Measurements from ENCODE around the gene PTBP3. TPM values are rescaled to one million over a fixed set of nuclear protein-coding genes. Genes with fewer than 3 reads are reported as not detected.
"Not testable (repeated sequence)": the region's sequence is repeated elsewhere in the genome, so short reads cannot be mapped to it uniquely, and the experiment has no call there.

The PTBP3 gene
- total RNA-seq, 1 donor from 2014 or later, result 136 TPM

- DNase-seq (ENCODE audit: low spot score), result no peak
Measured at GRCh38 chr9:112271466-112272098, 61.8 kb downstream of the PTBP3 start.

DNA sequence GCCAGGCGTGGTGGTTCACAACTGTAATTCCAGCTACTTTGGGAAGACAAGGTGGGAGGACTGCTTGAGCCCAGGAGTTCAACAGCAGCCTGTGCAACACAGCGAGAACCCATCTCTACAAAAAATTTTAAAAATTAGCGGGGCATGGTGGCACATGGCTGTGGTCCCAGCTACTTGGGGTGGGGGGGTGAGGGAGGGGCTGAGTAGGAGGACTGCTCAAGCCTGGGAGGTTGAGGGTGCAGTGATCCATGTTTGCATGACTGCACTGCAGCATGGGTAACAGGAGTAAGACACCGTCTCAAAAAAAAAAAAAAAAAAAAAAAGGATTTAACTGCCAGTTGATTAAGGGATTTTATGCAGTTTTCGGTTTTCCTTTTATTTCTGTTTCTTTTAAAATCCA, 65.0 kb downstream of the PTBP3 start:
- DNase-seq (ENCODE audit: low spot score), result no peak

DNA sequence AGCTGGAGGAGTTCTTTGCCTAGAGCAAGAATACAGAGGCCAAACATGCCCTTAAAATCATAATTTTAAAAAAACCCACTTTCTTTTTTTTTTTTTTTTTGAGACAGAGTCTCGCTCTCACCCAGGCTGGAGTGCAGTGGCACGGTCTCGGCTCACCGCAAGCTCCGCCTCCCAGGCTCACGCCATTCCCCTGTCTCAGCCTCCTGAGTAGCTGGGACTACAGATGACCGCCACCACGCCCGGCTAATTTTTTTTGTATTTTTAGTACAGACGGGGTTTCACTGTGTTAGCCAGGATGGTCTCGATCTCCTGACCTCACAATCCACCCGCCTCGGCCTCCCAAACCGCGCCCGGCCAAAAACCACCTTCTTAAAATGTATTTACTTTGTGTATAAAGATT, 66.3 kb downstream of the PTBP3 start:
- not testable (repeated sequence) for DNase-seq (ENCODE audit: low spot score)

DNA sequence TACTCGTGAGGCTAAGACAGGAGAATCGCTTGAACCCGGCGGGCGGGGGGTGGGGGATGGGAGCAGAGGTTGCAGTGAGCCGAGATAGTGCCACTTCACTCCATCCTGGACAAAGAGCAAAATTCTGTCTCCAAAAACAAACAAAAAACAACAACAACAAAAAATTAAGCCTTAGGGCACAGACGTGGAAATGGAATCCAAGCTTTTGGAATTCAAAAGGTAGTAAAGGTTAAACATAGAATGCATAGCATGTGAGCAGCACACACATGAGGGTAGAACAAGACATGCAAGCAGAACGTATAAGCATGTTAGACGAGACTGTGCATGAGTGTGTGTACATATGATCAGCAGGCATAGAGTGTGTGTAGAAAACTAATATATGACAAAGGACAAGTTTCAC, 68.0 kb downstream of the PTBP3 start:
- no peak for DNase-seq (ENCODE audit: low spot score)

DNA sequence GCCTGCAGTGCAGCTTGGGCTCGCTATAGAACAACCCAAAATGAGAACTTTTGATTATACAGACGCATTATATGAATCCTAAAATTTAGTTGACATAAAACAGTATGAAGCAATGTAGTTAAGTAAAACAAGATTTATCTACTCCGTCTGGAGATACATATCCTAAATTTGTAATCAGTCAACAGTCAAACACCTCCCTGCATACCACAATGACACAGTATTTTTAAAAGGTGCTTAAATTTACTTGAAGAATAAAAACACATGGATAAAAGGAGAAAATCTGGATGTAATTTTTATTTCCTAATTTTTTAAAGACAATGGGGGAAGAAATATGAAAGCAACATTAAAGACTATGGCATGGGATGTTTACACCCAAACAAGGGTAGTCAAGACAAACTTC, 70.8 kb downstream of the PTBP3 start:
- no peak for DNase-seq (ENCODE audit: low spot score)

DNA sequence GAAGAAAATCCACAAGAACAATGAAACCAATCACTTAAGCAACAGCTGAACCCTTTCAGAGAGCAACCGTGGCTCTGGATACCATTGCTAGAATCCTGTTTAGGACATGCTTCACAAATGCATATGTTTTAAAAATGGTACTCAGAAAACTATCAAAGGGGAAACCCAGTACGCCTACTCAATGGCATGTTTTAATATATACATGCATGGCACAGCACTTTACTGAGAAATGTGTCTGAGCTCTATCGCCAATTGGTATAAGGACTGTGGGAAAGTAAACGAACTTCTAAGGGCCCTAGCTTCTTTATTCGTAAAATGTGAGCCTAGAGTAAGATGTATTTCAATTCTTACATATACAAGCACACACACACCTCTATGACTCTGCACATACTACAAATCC, 72.3 kb downstream of the PTBP3 start:
- no peak for DNase-seq (ENCODE audit: low spot score)

- DNase-seq (ENCODE audit: low spot score), result no peak
Measured at GRCh38 chr9:112258106-112258505, 75.3 kb downstream of the PTBP3 start.

DNA sequence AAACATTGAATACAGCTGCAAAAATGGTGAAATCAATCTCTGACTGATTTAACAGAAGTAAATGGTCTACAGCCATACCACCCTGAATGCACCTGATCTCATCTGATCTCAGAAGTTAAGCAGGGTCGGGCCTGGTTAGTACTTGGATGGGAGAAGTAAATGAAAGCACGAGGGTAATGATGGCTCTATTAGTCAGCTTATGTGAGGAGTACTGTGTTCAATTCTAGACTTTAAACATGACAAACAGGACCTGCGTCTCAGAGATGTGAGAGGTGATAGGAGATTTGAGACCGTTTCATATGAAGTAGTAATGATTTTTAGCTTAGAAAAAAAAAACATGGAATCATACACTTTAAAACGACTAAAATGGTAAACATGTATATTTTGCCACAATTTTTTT, 81.2 kb downstream of the PTBP3 start:
- DNase-seq (ENCODE audit: low spot score), result no peak

DNA sequence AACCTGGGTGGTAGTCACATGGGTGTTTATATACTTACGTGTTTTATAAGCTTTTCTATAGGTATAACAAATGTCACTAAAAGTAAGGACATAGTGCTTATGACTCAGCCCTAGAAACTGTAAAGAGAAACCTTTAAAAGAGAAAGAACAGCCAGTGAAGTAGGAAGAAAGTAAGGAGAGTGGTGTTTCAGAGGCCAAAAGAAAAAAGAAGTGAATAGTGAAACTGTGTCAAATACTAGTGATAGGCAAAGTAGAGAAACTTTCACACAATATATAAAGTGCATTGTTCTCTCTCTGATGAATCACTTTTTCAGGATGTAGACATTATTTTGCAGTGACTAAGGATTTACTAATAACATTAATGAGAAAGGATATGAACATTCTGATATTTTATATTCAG, 84.1 kb downstream of the PTBP3 start:
- no peak for DNase-seq (ENCODE audit: low spot score)

DNA sequence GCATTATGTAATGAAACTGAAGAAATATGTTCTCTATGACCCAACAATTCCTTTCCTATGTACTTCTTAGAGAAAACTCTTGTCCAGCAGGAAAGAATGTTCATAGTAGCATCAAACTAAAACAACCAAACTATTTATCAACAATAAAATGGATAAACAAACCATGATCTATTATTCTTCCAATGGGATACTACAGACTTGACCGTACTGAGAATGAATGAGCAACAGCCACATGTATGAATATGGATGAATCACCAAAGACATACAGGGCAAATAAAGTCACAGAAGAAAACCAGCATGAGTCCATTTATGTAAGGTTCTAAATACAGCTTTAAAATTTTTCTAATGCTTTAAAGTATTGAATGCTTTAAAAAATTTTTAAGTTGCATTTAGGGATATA, 84.7 kb downstream of the PTBP3 start:
- DNase-seq (ENCODE audit: low spot score), result no peak

DNA sequence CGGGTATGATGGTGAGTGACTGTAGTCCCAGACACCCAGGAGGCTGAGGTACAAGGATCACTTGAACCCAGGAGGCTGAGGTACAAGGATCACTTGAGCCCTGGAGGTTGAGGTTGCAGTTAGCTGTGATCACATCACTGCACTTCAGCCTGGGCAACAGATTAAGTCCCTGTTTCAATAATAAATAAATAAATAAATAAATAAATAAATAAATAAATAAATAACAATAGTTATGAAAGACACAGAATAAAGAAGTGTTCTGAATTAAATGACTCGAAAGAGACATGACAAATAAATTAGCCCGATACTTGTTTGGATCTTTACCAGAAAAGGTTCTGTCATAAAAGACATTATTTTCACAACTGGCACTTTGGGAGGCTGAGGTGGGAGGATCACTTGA, 86.3 kb downstream of the PTBP3 start:
- no peak for DNase-seq (ENCODE audit: low spot score)

- DNase-seq (ENCODE audit: low spot score), result no peak
Measured at GRCh38 chr9:112245126-112245525, 88.3 kb downstream of the PTBP3 start.

GRCh38 chr9:112242147-112242804, 91.1 kb downstream of the PTBP3 start:
- DNase-seq (ENCODE audit: low spot score), result no peak

GRCh38 chr9:112241491-112241890, 91.9 kb downstream of the PTBP3 start:
- no peak for DNase-seq (ENCODE audit: low spot score)

DNA sequence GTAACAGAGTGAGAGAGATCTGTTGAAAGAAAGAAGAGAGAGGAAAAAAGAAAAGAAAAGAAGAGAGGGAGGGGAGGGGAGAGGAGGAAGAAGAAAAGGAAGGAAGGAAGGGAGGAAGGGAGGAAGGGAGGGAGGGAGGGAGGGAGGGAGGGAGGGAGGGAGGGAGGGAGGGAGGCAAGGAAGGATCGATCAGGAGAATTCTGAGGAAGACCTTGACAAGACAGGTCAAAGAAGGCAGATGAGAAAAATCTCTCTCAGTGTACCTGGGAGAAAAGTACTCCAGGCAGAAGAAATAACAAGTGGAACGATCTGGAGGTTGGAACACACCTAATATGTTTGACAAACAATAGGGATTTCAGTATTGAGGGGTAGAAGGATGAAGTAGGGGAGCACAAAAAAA, 93.7 kb downstream of the PTBP3 start:
- no peak for DNase-seq (ENCODE audit: low spot score)

GRCh38 chr9:112239284-112239683, 94.1 kb downstream of the PTBP3 start:
- DNase-seq (ENCODE audit: low spot score), result no peak

GRCh38 chr9:112234779-112235178, 98.6 kb downstream of the PTBP3 start:
- DNase-seq (ENCODE audit: low spot score), result no peak

DNA sequence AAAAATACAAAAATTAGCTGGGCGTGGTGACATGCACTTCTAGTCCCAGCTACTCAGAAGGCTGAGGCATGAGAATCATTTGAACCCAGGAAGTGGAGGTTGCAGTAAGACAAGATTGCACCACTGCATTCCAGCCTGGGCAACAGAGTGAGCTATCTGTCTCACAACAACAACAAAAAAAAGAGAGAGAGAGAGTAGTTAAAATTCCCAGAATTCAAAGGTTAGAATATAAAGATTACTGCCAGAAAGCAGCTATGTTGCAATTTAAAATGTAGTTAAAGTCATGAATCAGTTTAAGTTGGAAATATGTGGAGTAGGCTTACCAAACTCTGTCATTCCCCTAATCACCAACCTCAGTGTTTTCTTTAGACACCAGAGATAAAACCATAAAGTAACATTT, 99.7 kb downstream of the PTBP3 start:
- DNase-seq (ENCODE audit: low spot score), result no peak

GRCh38 chr9:112232233-112232632, 101.2 kb downstream of the PTBP3 start:
- DNase-seq (ENCODE audit: low spot score), result no peak

DNA sequence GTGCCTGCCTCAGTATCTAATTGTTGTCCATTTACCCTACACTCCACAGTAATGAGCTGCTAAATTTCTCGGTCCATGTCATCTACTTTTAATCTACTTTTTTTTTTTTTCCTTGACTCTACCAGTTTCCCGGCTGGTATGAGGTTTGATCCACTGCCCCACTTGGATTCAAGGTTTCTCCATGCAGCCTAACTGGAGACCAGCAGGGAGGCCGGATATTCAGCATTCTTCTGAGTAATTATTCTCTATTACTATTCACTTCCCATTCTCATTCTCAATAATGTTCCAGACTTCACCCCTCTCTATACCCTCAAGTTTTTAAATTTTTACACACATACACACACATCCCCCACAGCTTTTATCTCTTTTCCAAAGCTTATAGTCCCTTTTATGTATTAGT, 107.3 kb downstream of the PTBP3 start:
- DNase-seq (ENCODE audit: low spot score), result no peak

DNA sequence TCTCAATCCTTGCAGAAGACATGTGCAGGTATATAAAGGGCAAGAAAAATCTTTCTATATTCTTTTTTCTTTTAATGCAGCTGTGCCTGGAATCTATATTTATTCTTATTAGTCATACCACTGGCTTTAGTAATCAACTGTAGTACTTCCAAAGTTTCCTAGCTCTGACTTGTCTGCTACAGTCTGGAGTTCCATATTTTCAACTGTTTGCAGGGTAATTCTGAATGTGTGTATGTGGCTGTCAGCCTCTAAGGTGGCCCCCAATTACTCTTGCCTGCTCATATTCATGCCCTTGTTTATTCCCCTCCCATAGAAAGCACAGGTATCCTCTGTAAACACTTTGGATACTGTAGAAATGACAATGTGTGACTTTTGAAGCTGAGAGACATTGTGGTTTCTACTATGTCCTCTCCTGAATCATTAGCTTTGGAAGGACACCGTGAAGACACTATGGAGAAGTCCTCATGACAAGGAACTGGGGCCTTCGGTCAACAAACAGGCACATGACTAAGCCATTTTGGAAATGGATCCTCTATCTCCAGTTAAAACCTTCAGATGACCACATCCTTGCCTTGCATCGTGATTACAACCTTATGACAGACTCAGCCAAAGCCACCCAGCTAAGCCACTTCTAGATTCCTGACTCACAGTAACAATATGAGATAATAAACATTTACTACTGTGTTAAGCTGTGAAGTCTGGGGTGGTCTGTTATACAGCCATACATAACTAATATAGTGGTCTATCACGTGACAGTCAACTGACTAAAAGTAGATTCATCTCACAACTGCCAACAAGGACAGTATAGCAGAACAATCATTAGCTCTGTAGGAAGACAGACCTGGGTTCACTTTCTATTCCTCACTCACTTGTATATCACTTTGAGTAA, 108.8 kb downstream of the PTBP3 start:
- DNase-seq (ENCODE audit: low spot score), result no peak

GRCh38 chr9:112218908-112219307, 114.5 kb downstream of the PTBP3 start:
- no peak for DNase-seq (ENCODE audit: low spot score)

DNA sequence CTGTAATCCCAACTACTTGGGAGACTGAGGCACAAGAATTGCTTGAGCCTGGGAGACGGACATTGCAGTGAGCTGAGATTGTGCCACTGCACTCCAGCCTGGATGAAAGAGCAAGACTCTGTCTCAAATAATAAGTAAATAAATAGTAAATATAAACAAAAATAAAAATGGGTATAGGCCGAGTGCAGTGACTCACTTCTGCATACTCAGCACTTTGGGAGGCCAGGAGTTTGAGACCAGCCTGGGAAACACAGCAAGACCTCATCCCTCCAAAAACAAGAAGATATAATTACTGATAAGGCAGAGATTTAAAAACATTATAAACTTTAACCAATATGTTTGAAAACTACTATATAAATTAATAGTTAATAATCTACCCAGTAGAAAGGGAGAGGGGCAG, 120.5 kb downstream of the PTBP3 start:
- no peak for DNase-seq (ENCODE audit: low spot score)
